ENCODE measurements around the gene AKAP13.
"Not testable (repeated sequence)": the region's sequence is repeated elsewhere in the genome, so short reads cannot be mapped to it uniquely, and the experiment has no call there.

Gene AKAP13

GRCh38 chr15:85452436-85452835 lies 72.0 kb downstream of the AKAP13 start:
- DNase-seq = no peak

DNA sequence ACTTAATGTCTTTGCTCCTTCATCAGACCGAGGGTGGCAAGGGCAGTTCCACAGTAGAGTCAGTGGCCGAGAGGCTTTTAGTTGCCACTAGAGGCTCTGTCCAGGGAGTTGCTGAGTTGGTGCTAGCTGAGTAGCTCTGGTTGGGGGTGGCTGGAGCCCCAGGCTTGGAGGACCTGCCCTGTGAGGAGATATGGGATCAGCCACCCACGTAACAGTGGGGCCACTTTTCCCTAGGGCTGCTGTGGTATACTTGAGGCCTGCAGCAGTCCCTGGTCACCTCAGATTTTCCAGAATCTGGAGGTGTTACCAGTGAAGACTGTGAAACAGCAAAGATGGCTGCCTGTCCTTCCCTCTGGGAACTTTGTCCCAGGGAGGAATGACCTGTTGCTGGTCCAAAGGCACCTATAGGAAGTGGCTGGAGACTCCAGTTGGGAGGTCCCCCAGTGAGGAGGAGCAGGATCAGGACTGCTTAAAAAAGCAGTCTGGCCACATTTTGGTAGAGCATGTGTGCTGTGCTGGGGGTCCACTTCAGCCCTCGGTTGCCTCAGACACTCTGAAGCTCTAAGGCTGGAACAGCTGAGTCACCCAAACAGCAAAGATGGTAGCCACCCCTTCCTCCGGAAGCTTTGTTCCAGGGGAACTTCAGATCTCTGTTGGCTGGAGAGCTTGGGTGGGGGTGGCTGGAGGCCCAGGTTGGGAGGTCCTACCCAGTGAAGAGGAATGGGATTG lies 72.9 kb downstream of the AKAP13 start:
- DNase-seq = no peak

DNA sequence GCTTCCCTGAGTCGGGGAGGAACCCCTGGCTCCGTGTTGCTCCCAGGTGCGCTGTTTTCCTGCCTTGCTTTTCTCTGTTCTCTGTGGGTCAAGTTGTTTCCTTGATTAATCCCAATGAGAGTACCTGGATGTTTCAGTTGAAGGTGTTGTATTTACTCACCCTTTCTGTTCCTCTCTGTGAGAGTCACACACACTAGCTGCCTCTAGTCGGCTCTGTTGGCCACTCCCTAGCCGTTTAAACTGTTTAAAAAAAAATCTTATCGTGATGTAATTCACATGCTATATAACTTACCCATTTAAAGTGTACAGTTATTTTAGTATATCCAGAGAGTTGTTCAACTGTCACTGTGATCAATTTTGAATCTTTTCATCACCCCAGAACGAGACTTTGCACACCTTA lies 74.0 kb downstream of the AKAP13 start:
- DNase-seq = no peak

DNA sequence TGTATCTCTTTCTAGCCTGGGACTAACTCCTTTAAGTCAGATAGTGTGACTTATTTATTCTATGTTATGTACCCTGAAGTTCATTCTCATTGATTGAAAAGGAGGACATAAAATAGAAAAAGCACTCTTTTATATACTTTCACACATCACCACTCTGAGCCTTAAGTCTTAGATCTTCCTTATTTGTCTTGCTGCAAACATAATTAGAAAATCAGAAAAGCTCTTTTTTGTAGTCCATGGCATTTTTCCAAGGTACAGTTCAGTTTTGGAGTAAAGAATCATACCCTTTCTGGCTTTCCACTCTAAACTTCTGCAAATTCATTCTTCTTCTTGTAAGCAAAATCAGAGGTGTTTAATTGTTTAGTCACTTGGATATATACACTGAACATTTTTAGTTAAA lies 75.5 kb downstream of the AKAP13 start:
- DNase-seq = no peak

GRCh38 chr15:85456798-85457197 lies 76.4 kb downstream of the AKAP13 start:
- no peak for DNase-seq

DNA sequence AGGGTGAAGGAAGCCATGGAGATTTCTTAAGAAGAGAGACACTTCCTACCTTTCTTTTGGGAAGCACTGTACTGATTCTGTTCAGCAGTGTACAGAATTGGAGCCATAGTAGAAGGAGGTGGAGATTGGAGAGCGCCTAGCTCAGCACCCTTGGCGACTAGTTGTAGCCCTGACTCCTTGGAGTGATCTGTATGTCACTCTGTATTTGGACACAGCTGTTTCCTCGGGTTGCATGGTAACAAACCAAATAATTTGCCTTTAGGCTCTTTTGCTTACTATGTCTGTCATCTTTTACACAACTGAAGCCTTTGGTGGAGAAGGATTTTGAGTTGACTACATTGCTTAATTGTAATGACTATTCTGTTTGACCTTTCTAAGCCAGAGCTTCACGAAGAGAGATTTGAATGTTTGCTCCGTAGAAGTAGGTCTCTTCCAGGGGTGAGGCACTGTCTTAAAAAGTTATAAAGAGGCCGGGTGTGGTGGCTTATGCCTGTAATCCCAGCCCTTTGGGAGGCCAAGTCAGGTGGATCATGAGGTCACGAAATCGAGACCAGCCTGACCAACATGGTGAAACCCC lies 77.1 kb downstream of the AKAP13 start:
- no peak for DNase-seq

- DNase-seq = no peak
These were observed 78.4 kb downstream of the AKAP13 start for GRCh38 chr15:85458764-85459163.

GRCh38 chr15:85462029-85462428 lies 81.6 kb downstream of the AKAP13 start:
- DNase-seq = no peak

DNA sequence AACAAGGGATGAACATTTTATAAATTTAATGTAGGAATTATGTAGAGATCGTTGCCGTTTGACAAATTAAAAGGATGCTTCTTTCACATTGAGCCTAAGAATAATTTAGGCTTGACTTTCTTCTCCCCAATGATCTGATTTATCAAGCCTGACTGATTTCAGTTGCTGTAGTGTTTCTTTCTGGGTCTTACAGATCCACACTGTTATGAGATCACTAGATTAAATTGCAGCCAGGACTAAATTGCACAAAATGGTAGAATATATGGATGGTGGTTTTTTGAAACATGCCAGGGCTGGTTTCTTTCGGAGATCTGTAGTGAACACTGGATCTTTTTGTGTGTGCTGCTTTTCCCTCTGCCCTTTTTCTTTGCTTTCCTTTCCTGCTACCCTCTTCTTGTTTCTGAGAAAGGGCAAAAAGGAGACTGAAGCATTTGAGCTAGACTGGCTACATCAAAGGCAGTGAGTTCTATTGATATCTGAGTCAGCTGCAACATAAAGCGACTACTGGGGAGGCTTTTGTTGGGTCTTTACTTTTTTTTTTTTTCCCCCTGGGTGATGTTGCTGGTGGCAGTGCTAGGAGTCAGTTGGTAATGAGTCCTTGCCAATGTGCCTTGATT lies 83.0 kb downstream of the AKAP13 start:
- no peak for DNase-seq

- DNase-seq = no peak
These were observed 83.6 kb downstream of the AKAP13 start for GRCh38 chr15:85463976-85464375.

DNA sequence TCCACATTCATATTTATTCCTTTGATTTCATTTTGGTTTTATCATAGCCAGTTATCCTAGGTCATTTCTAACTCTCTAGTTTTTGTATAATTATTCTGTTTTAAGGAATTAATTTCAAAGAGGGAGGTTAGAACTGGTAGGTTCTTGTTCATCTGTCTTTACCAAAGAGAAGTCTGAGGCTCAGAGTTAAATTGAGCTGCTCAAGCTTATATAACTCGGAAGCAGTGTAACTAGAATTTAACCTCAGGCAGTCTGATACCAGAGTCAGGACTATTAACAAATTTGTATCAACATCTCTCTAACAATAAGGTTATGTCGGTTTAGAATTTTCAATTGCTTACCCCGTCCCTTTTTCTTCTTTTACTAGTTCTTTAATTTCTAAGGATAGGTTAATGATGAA lies 84.1 kb downstream of the AKAP13 start:
- DNase-seq = no peak

DNA sequence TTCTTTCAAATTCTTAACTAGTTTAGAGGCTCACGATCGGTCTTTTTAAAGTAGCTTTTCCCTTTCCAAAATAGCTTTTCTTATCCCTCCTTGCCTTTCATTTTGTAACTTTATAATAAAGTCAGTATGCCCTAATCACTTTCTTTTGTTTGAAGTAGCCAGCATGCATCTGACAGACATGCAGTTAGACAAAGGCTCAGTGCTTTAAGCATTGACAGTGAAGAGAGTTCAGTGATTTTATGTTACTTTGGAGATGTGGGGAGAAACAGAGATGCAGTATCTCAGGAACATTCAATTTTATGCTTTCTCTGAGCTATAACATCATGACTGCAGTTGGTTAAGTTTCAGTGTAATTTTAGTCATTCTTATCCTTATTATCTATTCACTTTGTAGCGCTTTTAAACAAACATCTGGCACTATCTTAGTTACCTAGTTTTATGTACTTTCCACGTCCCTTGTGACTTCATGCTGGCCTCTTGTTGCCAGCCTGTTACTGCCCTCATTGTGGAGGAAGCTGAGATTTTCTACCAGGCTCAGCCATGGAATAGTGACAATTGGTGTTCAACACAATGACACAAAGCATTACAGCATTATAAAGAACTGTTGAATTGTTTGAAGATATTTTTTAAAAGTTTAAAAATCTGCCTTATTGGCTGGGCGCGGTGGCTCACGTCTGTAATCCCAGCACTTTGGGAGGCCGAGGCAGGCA lies 90.3 kb downstream of the AKAP13 start:
- no peak for DNase-seq

DNA sequence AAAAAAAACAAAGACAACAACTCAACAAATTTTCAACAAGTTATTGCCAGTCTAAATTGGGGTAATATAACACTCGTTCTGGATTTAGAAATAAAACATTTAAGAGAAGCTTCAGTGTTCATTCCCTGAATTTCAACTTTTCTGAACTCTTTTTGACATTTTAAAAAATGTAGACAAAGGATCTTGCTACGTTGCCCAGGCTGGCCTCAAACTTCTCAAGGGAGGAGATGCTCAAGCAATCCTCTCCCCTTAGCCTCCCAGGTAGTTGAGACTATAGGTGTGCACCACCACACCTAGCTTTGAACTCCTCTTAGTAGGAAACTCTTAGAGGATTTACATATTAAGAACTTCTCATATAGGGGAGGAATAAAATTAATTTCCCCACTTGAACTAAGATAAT lies 91.9 kb downstream of the AKAP13 start:
- DNase-seq = no peak

DNA sequence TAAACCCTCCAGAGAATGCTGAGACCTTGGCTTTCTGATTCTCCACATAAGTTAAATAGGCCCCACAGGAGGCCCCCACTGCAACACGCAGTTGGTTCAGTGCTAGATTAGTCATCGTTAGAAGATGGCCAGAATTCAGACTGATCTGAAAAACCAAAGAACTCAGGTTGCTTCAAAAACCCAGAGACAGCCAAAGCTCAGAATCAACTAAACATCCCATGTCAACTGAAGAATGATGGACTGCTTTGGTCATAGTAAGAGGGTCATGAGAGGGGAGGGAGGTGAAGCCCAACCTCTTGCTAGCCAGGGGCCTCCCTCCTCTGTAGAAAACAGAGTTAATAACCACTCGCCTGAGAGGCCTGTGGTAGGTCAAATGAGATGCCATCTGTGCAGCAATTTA lies 93.1 kb downstream of the AKAP13 start:
- DNase-seq = no peak

- DNase-seq = no peak
These were observed 94.4 kb downstream of the AKAP13 start for GRCh38 chr15:85474700-85475316.

GRCh38 chr15:85475317-85475701 lies 94.9 kb downstream of the AKAP13 start:
- no peak for DNase-seq

GRCh38 chr15:85475711-85476110 lies 95.3 kb downstream of the AKAP13 start:
- DNase-seq = no peak

DNA sequence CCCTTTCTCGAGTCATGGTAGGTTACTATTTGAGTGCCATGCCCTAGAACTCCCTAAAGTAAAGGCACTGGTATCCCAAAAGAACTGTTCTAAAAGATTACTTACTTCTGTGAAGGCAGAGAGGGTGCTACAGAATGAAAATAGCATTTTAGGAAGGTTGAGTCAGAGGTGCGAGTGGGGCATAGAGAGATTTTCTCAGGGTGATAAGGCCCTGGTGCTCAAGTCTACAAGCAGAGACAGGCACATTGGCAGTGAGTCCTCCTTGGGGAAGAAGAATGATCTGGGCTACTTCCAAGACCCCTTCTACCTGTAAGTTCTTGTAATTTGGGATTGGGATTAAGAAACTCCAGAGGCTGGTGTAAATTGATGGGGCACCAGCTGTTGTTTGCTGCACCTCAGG lies 96.7 kb downstream of the AKAP13 start:
- no peak for DNase-seq

- peak; percentile 23 for DNase-seq
These were observed 97.3 kb downstream of the AKAP13 start for GRCh38 chr15:85477730-85478129.

GRCh38 chr15:85479071-85479647 lies 98.8 kb downstream of the AKAP13 start:
- DNase-seq = no peak

- no peak for DNase-seq
These were observed 100.5 kb downstream of the AKAP13 start for GRCh38 chr15:85480923-85481322.

DNA sequence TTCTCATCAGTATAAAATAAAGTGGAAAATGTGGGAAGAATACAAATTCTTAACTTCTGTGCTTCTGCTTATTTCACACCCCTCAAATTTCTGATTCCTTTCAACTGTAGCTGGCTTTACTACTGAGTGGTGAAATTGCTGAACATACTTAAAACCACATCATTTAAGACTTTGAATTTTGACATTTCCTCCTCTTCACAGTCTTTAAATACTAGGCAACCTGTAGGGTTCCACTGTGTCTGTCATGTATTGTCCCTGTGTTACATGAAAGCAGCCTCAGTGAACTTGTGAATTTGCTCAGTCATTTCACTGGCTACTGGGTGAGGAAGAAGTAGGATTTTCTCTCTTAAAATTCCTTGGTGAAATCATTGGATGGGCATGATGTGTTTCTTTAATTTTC lies 101.1 kb downstream of the AKAP13 start:
- DNase-seq = not testable (repeated sequence)

- DNase-seq = no peak
These were observed 102.5 kb downstream of the AKAP13 start for GRCh38 chr15:85482894-85483293.

All from activated CD4-positive, alpha-beta T cell treated with anti-CD3 and anti-CD28 coated beads for 48 hours (primary cell).